Esophagus muscularis mucosa (tissue), 4 donors: ENCODE measurements around the gene PAPOLG. TPM values are rescaled to one million over a fixed set of nuclear protein-coding genes. Genes with fewer than 3 reads are reported as not detected.

ENCODE experiments used
- DNase-seq: peaks from one replicate; pipeline ENCODE4 v3.0.0-alpha.2; 2017; ENCODE audit errors: extremely low spot score
- H3K27ac ChIP-seq, 4 donors: fragments of 200-600 bp; sonication (generic); replicated peaks in 1 of 4; 1 replicate in 3 of 4; 2 replicates in 1 of 4; pipeline ENCODE4 v1.5.1; 2016 to 2019; ENCODE audit warnings: mild to moderate bottlenecking in 1 of 4
- H3K27me3 ChIP-seq, 4 donors: fragments of 200-600 bp; sonication (generic); one replicate each; pipeline versions ENCODE4 v1.5.1 to v1.6.0; 2016 to 2019
- H3K36me3 ChIP-seq, 4 donors: fragments of 200-600 bp; sonication (generic); one replicate each; pipeline ENCODE4 v1.5.1; 2016 to 2019
- H3K4me1 ChIP-seq, 4 donors: fragments of 200-600 bp; sonication (generic); one replicate each; pipeline ENCODE4 v1.5.1; 2016 to 2019
- H3K4me3 ChIP-seq, 4 donors: fragments of 200-600 bp; sonication (generic); 1 replicate in 2 of 4; 2 replicates in 2 of 4; pipeline ENCODE4 v1.5.1; 2016 to 2019; ENCODE audit warnings: mild to moderate bottlenecking in 4 of 4, moderate library complexity in 1 of 4
- H3K9me3 ChIP-seq, 4 donors: fragments of 200-600 bp; sonication (generic); 1 replicate in 3 of 4; 2 replicates in 1 of 4; pipeline ENCODE4 v1.5.1; 2016 to 2019
- CTCF ChIP-seq, 3 experiments: fragments of 200-600 bp in 2 of 3; fragments of 450-650 bp in 1 of 3; sonication (generic) in 2 of 3; IDR thresholded peaks; one replicate each; pipeline ENCODE4 v1.5.1; 2017 to 2019; ENCODE audit warnings: antibody characterized with exemption in 3 of 3, mild to moderate bottlenecking in 2 of 3, moderate library complexity in 1 of 3
- EP300 ChIP-seq: sonication (generic); formaldehyde crosslinking; IDR thresholded peaks from one replicate; pipeline ENCODE4 v1.6.1; 2017; ENCODE audit warnings: antibody characterized with exemption
- POLR2A ChIP-seq: fragments of 450-650 bp; IDR thresholded peaks from one replicate; pipeline ENCODE4 v1.6.1; 2017; ENCODE audit warnings: antibody characterized with exemption, moderate library complexity, mild to moderate bottlenecking, low read depth
- POLR2AphosphoS5 ChIP-seq, 2 donors: sonication (generic); formaldehyde crosslinking; IDR thresholded peaks; one replicate each; pipeline ENCODE4 v1.6.1; 2017; ENCODE audit warnings: antibody characterized with exemption in 2 of 2
- WGBS: methylation state at CpG from one replicate; pipeline ENCODE4 v1.1.5; 2018; 5-methylcytosine and 5-hydroxymethylcytosine counted together
- intact Hi-C: fragments of 100-400 bp; cut with DNase I; formaldehyde crosslinking; loops from one replicate; pipeline ENCODE4 v1.15.1; 2023
- total RNA-seq, 4 donors: library from RNA; depleted of rRNA; stranded (reverse); fragments of >200 nt; gene quantifications; one replicate each; pipeline versions ENCODE4 v1.1.0 to v1.2.1, GENCODE V29; 2016

PAPOLG gene
- total RNA-seq, 4 donors from 2014 or later: 11.9 to 16.0 (median 13.9) TPM

GRCh38 chr2:60794271-60794863 lies 38.3 kb downstream of the PAPOLG start:
- no peak for DNase-seq
- 73% methylated on average over 5 of the region's 5 CpGs for WGBS
- H3K27me3 ChIP-seq: no peaks in the 10 kb centered on the region
- no peaks in the 10 kb centered on the region for H3K9me3 ChIP-seq
- intact Hi-C loops: no loop called here
- H3K36me3 ChIP-seq: peaks cover 40 to 98% (median 88%) of the 10 kb centered on the region in 4 donors
- no peak overlapping the region for H3K4me3 ChIP-seq
- TF ChIP-seq EP300 (no peak), POLR2AphosphoS5 (IDR thresholded peaks at IDR 0.05) (no peak), CTCF (IDR thresholded peaks at IDR 0.05) (peak; percentile 30 to 47 (median 35))
- no peaks in the 10 kb centered on the region for H3K4me1 ChIP-seq
- H3K27ac ChIP-seq: no peak overlapping the region

GRCh38 chr2:60796573-60797509 lies 40.8 kb downstream of the PAPOLG start:
- peak; percentile 10 for DNase-seq
- Histone ChIP-seq H3K9me3 (no peaks in the 10 kb centered on the region), H3K4me3 (no peak overlapping the region), H3K36me3 (peaks cover 39 to 93% (median 77%) of the 10 kb centered on the region in 4 donors), H3K27ac (no peak overlapping the region), H3K4me1 (no peaks in the 10 kb centered on the region), H3K27me3 (no peaks in the 10 kb centered on the region)
- TF ChIP-seq EP300 (no peak), CTCF (IDR thresholded peaks at IDR 0.05) (no peak), POLR2A (no peak), POLR2AphosphoS5 (IDR thresholded peaks at IDR 0.05) (no peak)
- 73% methylated on average over 6 of the region's 6 CpGs for WGBS
- intact Hi-C loops: loop anchor here (2.0 kb wide), 1 partner anchor 202 kb away; no protein-coding TSS in a partner anchor

- TF ChIP-seq CTCF (IDR thresholded peaks at IDR 0.05) (no peak), EP300 (no peak), POLR2AphosphoS5 (IDR thresholded peaks at IDR 0.05) (no peak), POLR2A (no peak)
- Histone ChIP-seq H3K4me1 (no peaks in the 10 kb centered on the region), H3K4me3 (no peak overlapping the region), H3K27me3 (no peaks in the 10 kb centered on the region), H3K36me3 (peaks cover 11 to 40% (median 22%) of the 10 kb centered on the region in 4 donors), H3K27ac (no peak overlapping the region), H3K9me3 (no peaks in the 10 kb centered on the region)
- intact Hi-C loops: no loop called here
- 90% methylated on average over 10 of the region's 18 CpGs for WGBS
- peak; percentile 42 for DNase-seq
Measured at GRCh38 chr2:60804473-60804872, 48.4 kb downstream of the PAPOLG start.

GRCh38 chr2:60806595-60806987 lies 50.5 kb downstream of the PAPOLG start:
- H3K4me1 ChIP-seq: no peaks in the 10 kb centered on the region
- no peaks in the 10 kb centered on the region for H3K27me3 ChIP-seq
- no peaks in the 10 kb centered on the region for H3K9me3 ChIP-seq
- H3K36me3 ChIP-seq: peaks cover 1 to 24% (median 12%) of the 10 kb centered on the region in 4 donors
- 86% methylated on average over 7 of the region's 7 CpGs for WGBS
- H3K27ac ChIP-seq: no peak overlapping the region
- intact Hi-C loops: no loop called here
- no peak for TF ChIP-seq EP300
- TF ChIP-seq POLR2AphosphoS5 (IDR thresholded peaks at IDR 0.05): no peak
- TF ChIP-seq POLR2A: no peak
- TF ChIP-seq CTCF (IDR thresholded peaks at IDR 0.05): no peak
- H3K4me3 ChIP-seq: no peak overlapping the region
- DNase-seq: peak; percentile 26
